Measurements from ENCODE around the gene GRID2IP. TPM values are rescaled to one million over a fixed set of nuclear protein-coding genes. Genes with fewer than 3 reads are reported as not detected.
"Not testable (repeated sequence)": the region's sequence is repeated elsewhere in the genome, so short reads cannot be mapped to it uniquely, and the experiment has no call there.

Gene GRID2IP
- total RNA-seq (2014; rRNA removed; shearing (Covaris generic)) = 0.44 TPM in 1 of 2 replicates, not detected in the other

DNA sequence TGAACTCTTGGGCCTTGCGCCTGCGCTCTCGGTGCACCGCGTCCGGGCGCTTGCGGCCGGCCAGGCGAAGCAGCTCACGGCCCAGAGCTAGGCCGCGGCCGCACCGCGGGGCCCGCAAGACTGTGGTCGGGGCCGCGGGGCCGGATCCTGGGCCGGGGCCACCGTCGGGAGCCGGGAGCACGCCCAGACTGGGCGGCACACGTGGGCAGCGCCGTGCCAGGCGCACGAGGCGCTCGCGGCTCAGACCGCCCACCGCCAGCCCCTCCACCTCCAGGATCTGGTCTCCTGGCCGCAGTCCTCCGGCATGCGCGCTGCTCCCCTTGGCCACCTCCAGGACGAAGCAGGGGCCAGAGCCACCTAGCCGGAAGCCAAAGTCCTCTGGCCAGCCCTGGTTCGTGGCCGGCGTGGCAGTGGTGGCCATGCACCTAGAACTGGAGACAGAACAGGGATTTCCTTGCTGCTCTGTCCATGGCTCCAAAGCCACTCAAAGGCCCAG is at the start of gene GRID2IP:
TSS of gene GRID2IP (minus strand) at position 446 of the 496 bp plus-strand sequence. CDS start at position 421, 25 bp downstream.
- in situ Hi-C loops (cut with HindIII; ENCODE audit: low sequenced_read_pairs) = no loop called here
- no peak for DNase-seq (ENCODE audit: low spot score)

DNA sequence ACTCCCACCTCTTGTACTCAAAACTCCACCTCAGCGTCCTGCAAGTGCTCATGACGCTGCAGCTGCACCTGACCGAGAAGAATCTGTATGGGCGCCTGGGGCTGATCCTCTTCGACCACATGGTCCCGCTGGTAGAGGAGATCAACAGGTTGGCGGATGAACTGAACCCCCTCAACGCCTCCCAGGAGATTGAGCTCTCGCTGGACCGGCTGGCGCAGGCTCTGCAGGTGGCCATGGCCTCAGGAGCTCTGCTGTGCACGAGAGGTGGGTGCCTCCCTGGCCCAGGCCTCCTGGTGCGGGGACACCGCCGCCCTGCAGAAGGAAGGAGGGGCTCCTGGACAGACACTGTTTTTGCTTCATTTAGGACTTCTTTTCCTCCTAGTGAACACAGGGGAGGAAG is 48.8 kb upstream of the GRID2IP start:
- no peak for DNase-seq (ENCODE audit: low spot score)
- in situ Hi-C loops (cut with HindIII; ENCODE audit: low sequenced_read_pairs) = no loop called here

DNA sequence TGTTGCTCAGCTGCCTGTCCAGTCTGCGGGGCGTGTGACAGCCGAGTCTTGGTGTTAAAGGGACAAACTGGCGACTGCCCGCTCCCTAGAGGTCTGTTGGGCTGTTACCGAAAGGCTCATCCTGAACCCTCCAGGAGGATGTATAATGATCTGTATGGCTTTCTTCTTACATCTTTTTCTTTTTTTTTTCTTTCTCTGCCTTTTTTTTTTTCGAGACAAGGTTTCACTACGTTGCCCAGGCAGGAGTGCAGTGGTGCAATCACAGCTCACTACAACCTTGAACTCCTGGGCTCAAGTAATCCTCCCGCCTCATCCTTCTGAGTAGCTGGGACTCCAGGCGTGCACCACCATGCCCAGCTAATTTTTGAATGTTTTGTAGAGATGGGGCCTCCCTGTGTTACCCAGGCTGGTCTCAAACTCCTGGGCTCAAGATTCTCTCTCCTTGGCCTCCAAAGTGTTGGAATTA is 39.4 kb upstream of the GRID2IP start:
- no peak for DNase-seq (ENCODE audit: low spot score)
- in situ Hi-C loops (cut with HindIII; ENCODE audit: low sequenced_read_pairs) = no loop called here

DNA sequence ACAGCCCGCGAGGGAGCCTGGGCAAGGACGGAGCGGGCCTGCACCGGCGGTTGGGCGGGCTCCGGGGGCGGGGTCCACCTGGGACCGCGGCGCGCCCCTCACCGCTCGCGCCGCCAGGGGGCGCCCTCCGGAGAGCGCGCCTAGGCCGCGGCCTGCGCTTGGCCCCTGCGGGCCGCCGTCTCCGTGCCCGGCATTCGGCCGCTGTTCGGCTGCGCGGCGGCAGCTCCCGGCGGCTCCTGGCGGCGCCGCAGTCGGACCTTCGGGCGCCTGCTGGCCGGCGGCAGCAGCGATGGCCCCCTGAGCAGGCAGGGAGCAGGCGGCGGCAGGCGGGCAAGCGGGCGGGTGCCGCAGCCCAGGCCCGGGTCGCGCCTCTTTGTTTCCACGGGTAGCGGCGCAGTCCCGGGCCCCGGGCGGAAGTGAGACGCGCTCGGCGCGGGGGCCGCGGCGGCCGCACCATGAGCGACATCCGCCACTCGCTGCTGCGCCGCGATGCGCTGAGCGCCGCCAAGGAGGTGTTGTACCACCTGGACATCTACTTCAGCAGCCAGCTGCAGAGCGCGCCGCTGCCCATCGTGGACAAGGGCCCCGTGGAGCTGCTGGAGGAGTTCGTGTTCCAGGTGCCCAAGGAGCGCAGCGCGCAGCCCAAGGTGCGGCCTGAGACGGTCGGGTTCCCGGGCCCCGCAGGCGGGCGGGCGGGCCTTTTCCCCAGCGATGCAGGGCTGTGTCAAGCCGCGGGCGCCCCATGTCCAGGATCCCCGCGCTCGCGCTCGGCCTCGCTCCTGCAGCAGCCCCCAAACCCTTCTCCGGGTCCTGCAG is 38.8 kb upstream of the GRID2IP start, which contains the start of gene INTS15:
TSS of gene INTS15 (plus strand) at position 193 of the 816 bp plus-strand sequence. CDS start at position 456, 263 bp downstream.
- in situ Hi-C loops (cut with HindIII; ENCODE audit: low sequenced_read_pairs) = no loop called here
- DNase-seq (ENCODE audit: low spot score) = peak; percentile 62

DNA sequence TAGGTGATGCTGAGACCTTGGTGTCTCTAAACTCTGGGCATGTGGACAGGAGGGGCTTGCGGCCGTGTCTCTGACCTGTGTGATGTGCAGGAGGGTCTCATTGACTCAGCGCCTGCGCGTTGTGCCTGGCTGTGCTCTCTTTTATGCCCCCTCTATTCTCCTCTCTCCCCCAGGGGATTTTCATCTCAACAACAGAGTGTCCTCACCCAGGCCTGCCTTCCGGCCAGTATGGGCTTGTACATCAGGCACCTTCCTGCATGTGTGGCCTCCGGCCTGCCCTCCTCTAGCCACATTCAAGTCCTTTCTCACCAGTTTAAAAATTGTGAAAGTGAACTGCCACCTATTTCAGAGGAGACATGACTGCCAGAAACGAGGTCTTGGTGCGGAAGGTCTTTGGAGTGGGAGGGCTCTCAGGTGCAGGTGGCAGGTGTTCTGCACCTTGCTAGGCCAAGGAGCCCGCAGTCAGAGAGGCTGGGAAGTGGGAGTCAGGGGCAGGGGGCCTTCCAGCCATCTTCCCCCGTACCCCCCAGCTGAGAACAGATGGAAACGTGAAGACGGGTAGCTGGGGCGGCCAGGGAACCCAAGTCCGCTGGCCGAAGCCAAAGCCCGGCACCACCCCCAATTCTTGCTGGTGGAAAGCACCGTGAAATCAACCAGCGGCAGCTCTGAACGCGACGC is 38.0 kb upstream of the GRID2IP start:
- in situ Hi-C loops (cut with HindIII; ENCODE audit: low sequenced_read_pairs) = no loop called here

DNA sequence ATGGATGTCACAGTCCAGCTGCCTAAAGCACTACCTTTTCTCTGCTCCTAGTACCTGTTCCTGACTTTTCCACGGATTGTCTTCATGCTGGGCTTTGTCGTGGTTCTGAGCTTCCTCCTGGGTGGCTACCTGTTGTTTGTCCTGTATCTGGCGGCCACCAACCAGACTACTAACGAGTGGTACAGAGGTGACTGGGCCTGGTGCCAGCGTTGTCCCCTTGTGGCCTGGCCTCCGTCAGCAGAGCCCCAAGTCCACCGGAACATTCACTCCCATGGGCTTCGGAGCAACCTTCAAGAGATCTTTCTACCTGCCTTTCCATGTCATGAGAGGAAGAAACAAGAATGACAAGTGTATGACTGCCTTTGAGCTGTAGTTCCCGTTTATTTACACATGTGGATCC is 37.3 kb upstream of the GRID2IP start:
- in situ Hi-C loops (cut with HindIII; ENCODE audit: low sequenced_read_pairs) = no loop called here
- DNase-seq (ENCODE audit: low spot score) = no peak

More for the DNA sequence above, 38.0 kb upstream of the GRID2IP start:
- no peak for DNase-seq (ENCODE audit: low spot score)

DNA sequence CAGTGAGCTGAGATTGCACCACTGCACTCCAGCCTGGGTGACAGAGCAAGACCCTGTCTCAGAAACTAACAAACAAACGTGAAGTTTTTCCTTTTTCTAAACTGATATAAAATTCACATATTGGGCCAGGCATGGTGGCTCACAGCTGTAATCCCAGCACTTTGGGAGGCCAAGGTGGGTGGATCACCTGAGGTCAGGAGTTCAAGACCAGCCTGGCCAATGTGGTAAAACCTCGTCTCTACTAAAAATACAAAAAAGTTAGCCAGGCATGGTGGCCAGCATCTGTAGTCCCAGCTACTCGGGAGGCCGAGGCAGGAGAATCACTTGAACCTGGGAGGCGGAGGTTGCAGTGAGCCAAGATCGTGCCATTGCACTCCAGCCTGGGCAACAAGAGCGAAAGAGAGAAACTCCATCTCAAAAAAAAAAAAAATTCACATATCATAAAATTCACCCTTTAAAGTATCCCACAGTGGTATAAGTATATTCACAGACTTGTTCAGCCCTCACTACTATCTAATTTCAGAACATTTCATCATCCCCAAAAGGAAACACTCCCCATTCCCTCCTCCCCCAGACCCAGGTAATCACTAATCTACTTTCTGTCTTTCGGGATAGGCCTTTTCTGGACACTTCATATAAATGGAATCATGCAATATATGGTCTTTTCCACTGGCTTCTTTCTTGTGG is 34.6 kb upstream of the GRID2IP start:
- DNase-seq (ENCODE audit: low spot score); in situ Hi-C loops (cut with HindIII; ENCODE audit: low sequenced_read_pairs): not testable (repeated sequence)

DNA sequence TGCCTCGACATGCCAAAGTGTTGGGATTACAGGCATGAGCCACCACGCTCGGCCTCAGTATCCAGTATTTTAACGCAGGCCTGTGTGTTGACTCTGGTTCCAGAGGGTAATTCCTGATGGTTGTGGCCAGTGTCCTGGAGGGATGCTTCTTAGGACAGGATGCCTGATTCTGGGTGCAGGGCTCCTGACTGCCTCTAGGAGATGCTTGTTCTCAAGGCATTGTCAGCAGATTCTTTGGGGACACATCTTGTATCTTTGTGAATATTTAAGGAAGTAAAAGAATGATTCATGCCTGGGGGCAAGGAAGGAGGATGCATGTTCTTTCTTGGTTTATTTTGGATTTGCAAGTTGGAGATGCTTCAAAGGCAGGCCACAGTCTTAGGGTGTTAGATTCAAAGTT is 28.2 kb upstream of the GRID2IP start:
- no peak for DNase-seq (ENCODE audit: low spot score)
- in situ Hi-C loops (cut with HindIII; ENCODE audit: low sequenced_read_pairs) = no loop called here

DNA sequence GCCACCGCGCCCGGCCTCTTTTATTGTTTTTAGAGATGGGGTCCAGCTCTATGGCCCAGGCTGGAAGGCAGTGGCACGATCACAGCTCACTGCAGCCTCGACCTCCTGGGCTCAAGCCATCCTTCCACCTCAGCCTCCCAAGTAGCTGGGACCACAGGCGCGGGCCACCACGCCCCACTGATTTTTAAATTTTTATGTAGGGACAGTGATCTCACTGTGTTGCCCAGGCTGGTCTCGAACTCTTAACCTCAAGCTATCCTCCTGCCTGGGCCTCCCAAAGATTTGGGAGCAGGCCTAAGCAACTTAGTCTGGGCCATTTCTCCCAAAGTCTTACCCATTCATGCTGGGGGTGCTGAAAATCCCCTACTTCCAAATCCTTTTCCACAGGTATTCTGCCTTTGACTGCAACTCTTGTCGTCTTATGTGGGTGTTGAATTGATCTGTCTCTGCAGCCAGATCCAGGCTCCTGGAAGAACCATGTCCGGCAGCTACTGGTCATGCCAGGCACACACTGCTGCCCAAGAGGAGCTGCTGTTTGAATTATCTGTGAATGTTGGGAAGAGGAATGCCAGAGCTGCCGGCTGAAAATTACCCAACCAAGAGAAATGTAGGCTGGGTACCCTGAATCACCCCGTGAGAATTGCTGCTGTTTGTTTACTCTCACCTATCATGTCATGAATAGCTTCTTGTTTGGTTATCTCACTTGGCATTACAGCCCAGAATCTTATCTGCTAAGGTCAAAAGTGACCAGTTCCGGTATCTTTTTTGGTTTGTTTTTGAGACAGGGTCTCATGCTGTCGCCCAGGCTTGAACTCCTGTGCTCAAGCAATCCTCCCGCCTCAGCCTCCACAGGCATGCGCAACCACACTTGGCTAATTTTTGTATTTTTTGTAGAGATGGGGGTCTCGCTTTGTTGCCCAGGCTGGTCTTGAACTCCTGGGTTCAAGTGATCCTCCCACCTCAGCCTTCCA is 27.1 kb upstream of the GRID2IP start:
- no peak for DNase-seq (ENCODE audit: low spot score)
- in situ Hi-C loops (cut with HindIII; ENCODE audit: low sequenced_read_pairs) = no loop called here

DNA sequence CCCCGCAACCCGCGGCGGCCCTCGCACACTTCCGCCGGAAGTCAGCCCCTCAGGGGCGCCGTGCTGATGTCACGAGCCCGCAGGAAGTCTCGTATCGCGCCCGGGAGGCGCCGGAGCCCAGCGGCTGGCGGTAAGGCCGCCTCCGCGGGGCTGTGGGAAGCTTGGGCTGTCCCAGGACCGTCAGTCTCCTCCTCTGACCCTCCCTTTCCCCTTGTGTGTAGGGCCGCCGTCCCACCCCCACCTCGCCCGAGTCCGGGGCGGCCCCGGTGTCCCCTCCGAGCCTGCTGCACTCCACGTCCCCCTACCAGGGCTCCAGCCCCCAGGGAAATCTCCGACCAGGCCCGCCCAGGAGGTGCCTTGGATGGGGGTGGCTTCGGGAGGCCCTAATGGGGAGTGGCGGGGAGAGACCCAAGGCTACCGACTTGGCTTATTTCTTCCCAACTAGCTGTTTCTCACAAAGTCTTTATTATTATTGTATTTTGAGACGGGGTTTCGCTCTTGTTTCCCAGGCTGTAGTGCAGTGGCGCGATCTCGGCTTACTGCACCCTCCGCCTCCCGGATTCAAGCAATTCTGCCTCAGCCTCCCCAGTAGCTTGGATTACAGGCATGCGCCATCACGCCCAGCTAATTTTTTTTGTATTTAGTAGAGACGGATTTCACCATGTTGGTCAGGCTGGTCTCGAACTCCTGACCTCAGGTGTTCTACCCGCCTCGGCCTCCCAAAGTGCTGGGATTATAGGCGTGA is 26.3 kb upstream of the GRID2IP start, which contains the start of gene ZDHHC4:
TSS of gene ZDHHC4 (plus strand) at position 86 of the 745 bp plus-strand sequence. CDS start 3,108 bp downstream, outside the sequence.
- in situ Hi-C loops (cut with HindIII; ENCODE audit: low sequenced_read_pairs) = no loop called here
- peak; percentile 79 for DNase-seq (ENCODE audit: low spot score)

DNA sequence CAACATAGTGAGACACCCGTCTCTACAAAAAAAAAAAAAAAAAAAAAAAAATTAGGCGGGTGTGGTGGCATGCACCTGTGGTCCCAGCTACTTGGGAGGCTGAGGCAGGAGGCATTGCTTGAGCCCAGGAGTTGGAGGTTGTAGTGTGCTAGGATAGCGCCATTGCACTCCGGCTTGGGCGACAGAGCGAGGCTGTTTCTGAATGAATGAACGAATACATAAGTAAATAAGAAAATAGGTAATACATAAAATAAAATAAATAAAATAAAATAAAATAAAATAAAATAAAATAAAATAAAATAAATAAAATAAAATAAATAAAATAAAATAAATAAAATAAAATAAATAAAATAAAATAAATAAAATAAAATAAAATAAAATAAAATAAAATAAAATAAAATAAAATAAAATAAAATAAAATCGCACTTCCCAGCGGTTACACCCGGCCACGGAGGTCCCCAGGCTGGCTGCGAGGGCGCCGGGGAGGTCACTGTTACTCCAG is 25.7 kb upstream of the GRID2IP start:
- DNase-seq (ENCODE audit: low spot score) = peak; percentile 21
- in situ Hi-C loops (cut with HindIII; ENCODE audit: low sequenced_read_pairs) = not testable (repeated sequence)

DNA sequence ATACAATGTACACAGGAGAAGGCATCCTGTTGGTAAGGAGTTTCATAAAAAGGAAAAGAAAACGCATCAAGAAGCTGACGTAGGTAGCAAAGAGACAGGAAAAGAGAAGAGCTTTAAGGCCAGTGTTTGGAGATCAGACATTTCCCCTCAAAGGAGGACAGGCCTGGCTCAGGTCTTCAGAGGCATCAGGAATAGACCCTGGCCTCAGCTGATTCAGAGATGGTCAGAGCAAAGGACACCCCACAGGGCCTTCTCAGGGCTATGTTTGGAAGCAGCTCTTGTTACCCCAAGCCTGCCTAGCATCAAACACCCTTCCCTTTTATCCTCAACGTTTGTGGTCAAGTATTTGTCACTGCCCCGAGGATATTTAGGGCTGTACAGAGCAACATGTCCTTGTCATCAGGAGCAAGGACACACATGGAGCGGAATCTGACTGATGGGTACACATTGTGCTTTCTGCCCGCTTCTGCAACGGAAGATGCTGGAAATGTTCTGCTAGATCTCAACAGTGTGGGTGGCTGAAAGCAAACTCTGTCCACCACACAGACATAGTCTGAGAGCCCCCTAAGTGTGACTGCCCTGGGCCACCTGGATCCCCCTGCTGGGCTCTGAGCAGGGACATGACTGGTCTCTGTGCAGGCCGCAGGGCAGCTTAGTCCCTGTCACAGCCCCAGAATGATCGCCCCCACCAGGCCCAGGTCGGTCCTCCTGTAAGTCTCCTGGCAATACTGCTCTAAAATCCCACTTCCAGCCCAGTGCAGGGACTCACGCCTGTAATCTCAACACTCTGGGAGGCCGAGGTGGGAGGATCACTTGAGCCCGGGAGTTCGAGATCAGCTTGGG is 25.0 kb upstream of the GRID2IP start:
- in situ Hi-C loops (cut with HindIII; ENCODE audit: low sequenced_read_pairs) = no loop called here
- no peak for DNase-seq (ENCODE audit: low spot score)

DNA sequence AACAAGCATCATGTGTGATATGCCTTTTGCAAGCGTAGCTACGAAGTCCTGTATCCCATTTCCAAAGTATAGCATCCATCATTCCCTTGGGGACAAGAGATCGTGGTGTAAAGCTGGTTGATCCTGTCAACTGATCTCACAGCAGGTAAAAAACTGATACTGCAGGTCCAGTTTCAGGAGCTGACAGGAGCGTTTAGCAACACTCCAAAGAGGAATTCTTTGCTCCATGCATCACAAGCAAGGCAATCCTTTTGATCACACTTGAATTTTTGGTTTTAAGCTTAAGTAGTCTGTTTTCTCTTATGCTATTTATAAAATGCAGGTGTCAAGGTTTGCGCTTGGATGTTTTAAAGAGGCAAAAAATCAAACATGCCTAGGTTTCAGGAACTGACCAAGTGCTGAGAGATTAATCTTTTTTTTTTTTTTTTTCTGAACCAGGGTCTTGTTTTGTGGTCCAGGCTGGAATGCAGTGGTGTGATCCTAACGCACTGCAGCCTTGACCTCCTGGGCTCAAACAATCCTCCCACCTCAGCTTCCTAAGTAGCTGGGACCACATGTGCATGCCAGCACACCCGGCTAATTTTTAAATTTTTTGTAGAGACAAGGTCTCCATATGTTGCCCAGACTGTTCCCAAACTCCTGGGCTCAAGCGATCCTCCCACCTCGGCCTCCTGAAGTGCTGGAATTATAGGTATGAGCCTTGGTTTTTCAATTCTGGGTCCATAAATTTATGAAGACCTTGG is 24.2 kb upstream of the GRID2IP start:
- DNase-seq (ENCODE audit: low spot score) = no peak
- in situ Hi-C loops (cut with HindIII; ENCODE audit: low sequenced_read_pairs) = no loop called here

DNA sequence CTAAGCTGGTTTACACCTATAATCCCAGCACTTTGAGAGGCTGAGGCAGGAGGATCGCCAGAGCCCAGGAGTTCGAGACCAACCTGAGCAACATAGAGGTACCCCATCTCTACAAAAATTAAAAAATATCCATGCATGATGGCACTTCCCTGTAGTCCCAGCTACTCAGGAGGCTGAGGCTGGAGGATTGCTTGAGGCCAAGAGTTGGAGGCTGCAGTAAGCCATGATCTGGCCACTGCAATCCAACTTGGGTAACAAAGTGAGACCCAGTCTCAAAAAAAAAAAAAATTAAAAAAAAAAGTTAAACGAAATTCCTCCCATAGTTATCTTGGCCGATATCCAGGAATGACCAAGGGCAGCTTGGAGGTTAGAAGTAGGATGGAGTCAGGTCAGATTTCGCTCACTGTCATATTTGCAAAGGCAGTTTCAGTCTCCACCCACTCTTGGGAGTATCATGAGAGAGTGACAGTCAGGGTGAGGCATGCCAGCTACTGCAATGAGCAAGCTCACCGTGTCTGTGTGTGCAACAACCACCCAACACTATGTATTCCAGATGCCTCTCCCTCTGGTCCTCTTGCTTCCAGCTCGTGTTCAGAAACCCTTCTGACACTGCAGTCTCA is 20.0 kb upstream of the GRID2IP start:
- in situ Hi-C loops (cut with HindIII; ENCODE audit: low sequenced_read_pairs) = no loop called here
- no peak for DNase-seq (ENCODE audit: low spot score)

DNA sequence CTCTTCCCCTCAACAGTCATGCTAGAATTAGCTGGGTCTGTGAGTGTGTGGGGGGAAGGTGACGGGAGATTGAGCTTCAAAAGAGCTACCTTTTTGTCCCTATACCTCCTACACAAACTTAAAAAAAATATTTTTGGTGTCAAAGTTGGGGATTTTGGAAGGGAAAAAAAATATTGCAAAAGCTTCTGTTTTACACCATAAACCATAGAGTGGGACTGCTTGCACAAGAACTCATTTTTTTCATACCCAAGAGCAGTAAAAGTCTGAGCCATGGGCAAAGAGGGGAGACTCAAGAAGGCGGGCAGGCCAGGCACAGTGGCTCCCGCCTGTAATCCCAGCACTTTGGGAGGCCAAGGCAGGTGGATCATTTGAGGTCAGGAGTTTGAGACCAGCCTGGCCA is 16.6 kb upstream of the GRID2IP start:
- no peak for DNase-seq (ENCODE audit: low spot score)
- in situ Hi-C loops (cut with HindIII; ENCODE audit: low sequenced_read_pairs) = no loop called here

DNA sequence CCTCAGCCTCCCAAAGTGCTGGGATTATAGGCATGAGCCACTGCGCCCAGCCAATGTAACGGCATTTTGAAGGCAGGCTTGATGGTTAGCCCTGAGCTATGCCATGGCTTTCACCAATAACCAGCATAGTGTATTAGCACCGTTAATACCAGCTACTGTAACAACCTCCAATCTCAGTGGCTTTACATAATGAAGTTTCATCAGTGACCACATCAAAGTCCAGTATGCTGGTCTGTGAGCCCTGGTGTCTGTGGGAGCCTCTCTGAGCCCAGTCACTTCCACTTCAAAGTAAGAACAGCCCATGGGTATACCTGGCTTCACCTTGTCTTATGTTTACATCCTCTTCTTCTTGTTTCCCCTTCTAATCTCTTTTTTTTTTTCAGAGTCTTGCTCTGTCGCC is 14.4 kb upstream of the GRID2IP start:
- in situ Hi-C loops (cut with HindIII; ENCODE audit: low sequenced_read_pairs) = no loop called here
- DNase-seq (ENCODE audit: low spot score) = no peak
